Left lung (tissue), 8 donors: Measurements from ENCODE around the gene ARGFX. TPM values are rescaled to one million over a fixed set of nuclear protein-coding genes. Genes with fewer than 3 reads are reported as not detected.

Source experiments
- polyA plus RNA-seq, 6 donors: library from polyadenylated mRNA; unstranded; fragments of 120-200 nt; gene quantifications; one replicate each; pipeline ENCODE4 v1.2.1, GENCODE V29; 2013; ENCODE audit not compliant: insufficient read length in 6 of 6
- total RNA-seq, 2 donors: library from RNA; stranded (reverse); fragmentation: NEBNext Ultra II Directional; extraction: Animal tissue kit (Norgen Biotek cat#: 25700); gene quantifications; one replicate each; pipeline ENCODE4 v1.2.1, GENCODE V29; 2021
- donor health status: DM: no; HTN: yes; CAD: no.
- donor health status: DM: no; HTN: no; CAD: no.

The ARGFX gene
- total and polyA plus RNA-seq, 8 donors, result 0.17 TPM; not detected in 7

Other genes starting within 250 kb of the ARGFX start
- 1 to 10 TPM; 1.7 to 2.1 TPM for gene POLQ, start 22.0 kb upstream of the ARGFX start, total RNA-seq
- gene POLQ, start 22.0 kb upstream of the ARGFX start, polyA plus RNA-seq, result 10 to 100 TPM in 1 of 6 donors, 1 to 10 TPM in 5; 4.7 to 10.4 (median 7.1) TPM
- gene FBXO40, start 25.4 kb downstream of the ARGFX start, total RNA-seq, result under 1 TPM; 0.03 to 0.05 TPM
- under 1 TPM; 0.03 to 0.10 (median 0.04) TPM for gene FBXO40, start 25.4 kb downstream of the ARGFX start, polyA plus RNA-seq
- 10 to 100 TPM; 37.4 to 98.6 TPM for gene HCLS1, start 93.0 kb downstream of the ARGFX start, total RNA-seq
- 1 to 10 TPM; 5.9 to 9.3 (median 7.4) TPM for gene HCLS1, start 93.0 kb downstream of the ARGFX start, polyA plus RNA-seq
- 10 to 100 TPM; 45.9 to 63.3 TPM for gene GOLGB1, start 181.8 kb downstream of the ARGFX start, total RNA-seq
- 10 to 100 TPM; 55.4 to 75.7 (median 72.3) TPM for gene GOLGB1, start 181.8 kb downstream of the ARGFX start, polyA plus RNA-seq